WERI-Rb-1 (cell line): ENCODE results near the gene NFASC.

Experiments
- DNase-seq: peaks from one replicate; pipeline ENCODE4 v3.0.0-alpha.2; 2020
- H3K27ac ChIP-seq: fragments of 250-450 bp; sonication (Bioruptor Pico); 2 replicates; pipeline ENCODE4 v1.5.1; 2020; ENCODE audit warnings: mild to moderate bottlenecking, moderate library complexity
- H3K27me3 ChIP-seq: fragments of 250-450 bp; sonication (Bioruptor Pico); 2 replicates; pipeline ENCODE4 v1.5.1; 2021; ENCODE audit warnings: mild to moderate bottlenecking, low read depth, moderate library complexity; ENCODE audit not compliant: insufficient read depth, severe bottlenecking
- H3K36me3 ChIP-seq: fragments of 250-450 bp; sonication (Bioruptor Pico); 2 replicates; pipeline ENCODE4 v1.5.1; 2020; ENCODE audit warnings: mild to moderate bottlenecking, moderate library complexity
- H3K4me3 ChIP-seq: 2 replicates; pipeline ENCODE4 v1.5.1; 2011; ENCODE audit warnings: low read depth, mild to moderate bottlenecking, control low read depth, low read length
- H3K9me3 ChIP-seq: fragments of 250-450 bp; sonication (Bioruptor Pico); 2 replicates; pipeline ENCODE4 v1.5.1; 2021; ENCODE audit warnings: mild to moderate bottlenecking, moderate library complexity; ENCODE audit not compliant: severe bottlenecking
- CTCF ChIP-seq: IDR thresholded peaks from 2 replicates; pipeline ENCODE4 v1.5.1; 2011; ENCODE audit warnings: low read depth, mild to moderate bottlenecking, control low read depth, inconsistent platforms, low read length

The NFASC gene

GRCh38 chr1:204880906-204881305, 10.2 kb downstream of the NFASC start:
- Histone ChIP-seq H3K4me3 (no peak overlapping the region), H3K27ac (no peak overlapping the region), H3K36me3 (peaks cover 3% of the 10 kb centered on the region; the same call in 1 of the 2 replicates), H3K9me3 (no peaks in the 10 kb centered on the region), H3K27me3 (no peaks in the 10 kb centered on the region)
- no peak for DNase-seq
- TF ChIP-seq CTCF: no peak

GRCh38 chr1:204882479-204882878, 11.8 kb downstream of the NFASC start:
- TF ChIP-seq CTCF: no peak
- no peak for DNase-seq
- H3K36me3 ChIP-seq: peaks cover 3% of the 10 kb centered on the region; the same call in 1 of the 2 replicates
- no peak overlapping the region for H3K4me3 ChIP-seq
- H3K27ac ChIP-seq: no peak overlapping the region
- H3K9me3 ChIP-seq: no peaks in the 10 kb centered on the region
- H3K27me3 ChIP-seq: no peaks in the 10 kb centered on the region

GRCh38 chr1:204883405-204883804, 12.7 kb downstream of the NFASC start:
- peaks cover 3% of the 10 kb centered on the region; the same call in 1 of the 2 replicates for H3K36me3 ChIP-seq
- no peak for TF ChIP-seq CTCF
- no peak overlapping the region for H3K27ac ChIP-seq
- H3K9me3 ChIP-seq: no peaks in the 10 kb centered on the region
- DNase-seq: no peak
- H3K27me3 ChIP-seq: no peaks in the 10 kb centered on the region
- H3K4me3 ChIP-seq: no peak overlapping the region

- no peak overlapping the region for H3K27ac ChIP-seq
- H3K9me3 ChIP-seq: no peaks in the 10 kb centered on the region
These were observed 14.6 kb downstream of the NFASC start for GRCh38 chr1:204885288-204885711.

GRCh38 chr1:204885790-204886189, 15.1 kb downstream of the NFASC start:
- no peaks in the 10 kb centered on the region for H3K27me3 ChIP-seq

More at GRCh38 chr1:204885288-204885711, 14.6 kb downstream of the NFASC start:
- no peak for DNase-seq
- Histone ChIP-seq H3K36me3 (peaks cover 3% of the 10 kb centered on the region; the same call in 1 of the 2 replicates), H3K27me3 (no peaks in the 10 kb centered on the region), H3K4me3 (no peak overlapping the region)
- no peak for TF ChIP-seq CTCF

More at GRCh38 chr1:204885790-204886189, 15.1 kb downstream of the NFASC start:
- H3K36me3 ChIP-seq: peaks cover 3% of the 10 kb centered on the region; the same call in 1 of the 2 replicates
- no peak for TF ChIP-seq CTCF
- DNase-seq: no peak
- no peaks in the 10 kb centered on the region for H3K9me3 ChIP-seq
- H3K27ac ChIP-seq: no peak overlapping the region
- no peak overlapping the region for H3K4me3 ChIP-seq
